Fibroblast of peridontal ligament (primary cell): ENCODE results near the gene ACACB.
"Not testable (repeated sequence)": the region's sequence is repeated elsewhere in the genome, so short reads cannot be mapped to it uniquely, and the experiment has no call there.

Experiments
- DNase-seq: peaks from one replicate; pipeline ENCODE4 v3.0.0-alpha.2; 2010; ENCODE audit errors: extremely low read depth

ACACB gene

GRCh38 chr12:109139791-109140190 lies 23.4 kb downstream of the ACACB start:
- no peak for DNase-seq

DNA sequence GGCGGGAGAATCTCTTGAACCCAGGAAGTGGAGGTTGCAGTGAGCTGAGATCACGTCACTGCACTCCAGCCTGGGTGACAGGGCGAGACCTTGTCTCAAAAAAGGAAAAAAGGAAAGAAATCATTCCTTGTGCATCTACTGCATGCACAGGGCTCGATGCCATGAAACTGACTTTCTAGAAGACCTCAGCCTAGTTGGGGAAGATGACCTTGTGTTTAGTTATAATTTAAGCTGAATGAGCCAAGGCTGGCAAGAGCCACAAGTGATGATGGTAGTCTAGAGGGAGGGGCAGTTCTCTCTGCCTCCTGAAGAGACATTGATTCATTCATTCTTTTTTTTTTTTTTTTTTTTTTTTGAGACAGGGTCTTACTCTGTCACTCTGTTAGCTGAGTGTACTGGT lies 24.2 kb downstream of the ACACB start:
- DNase-seq: no peak

- no peak for DNase-seq
Observed at GRCh38 chr12:109144224-109144623, 27.8 kb downstream of the ACACB start.

DNA sequence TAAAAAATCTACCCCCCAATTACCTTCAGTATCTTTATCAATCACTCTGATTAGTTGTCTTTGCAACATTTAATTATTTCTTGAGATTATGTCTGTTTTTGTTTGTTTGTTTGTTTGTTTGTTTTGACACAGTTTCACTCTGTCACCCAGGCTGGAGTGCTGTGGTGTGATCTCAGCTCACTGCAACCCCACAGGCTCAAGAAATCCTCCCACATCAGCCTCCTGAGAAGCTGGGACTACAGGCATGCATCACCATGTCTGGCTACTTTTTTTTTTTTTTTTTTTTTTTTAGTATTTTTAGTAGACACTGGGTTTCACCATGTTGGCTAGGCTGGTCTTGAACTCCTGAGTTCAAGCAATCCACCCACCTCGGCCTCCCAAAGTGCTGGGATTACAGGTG lies 30.7 kb downstream of the ACACB start:
- DNase-seq: not testable (repeated sequence)

GRCh38 chr12:109147954-109148353 lies 31.6 kb downstream of the ACACB start:
- peak; percentile 96 for DNase-seq

DNA sequence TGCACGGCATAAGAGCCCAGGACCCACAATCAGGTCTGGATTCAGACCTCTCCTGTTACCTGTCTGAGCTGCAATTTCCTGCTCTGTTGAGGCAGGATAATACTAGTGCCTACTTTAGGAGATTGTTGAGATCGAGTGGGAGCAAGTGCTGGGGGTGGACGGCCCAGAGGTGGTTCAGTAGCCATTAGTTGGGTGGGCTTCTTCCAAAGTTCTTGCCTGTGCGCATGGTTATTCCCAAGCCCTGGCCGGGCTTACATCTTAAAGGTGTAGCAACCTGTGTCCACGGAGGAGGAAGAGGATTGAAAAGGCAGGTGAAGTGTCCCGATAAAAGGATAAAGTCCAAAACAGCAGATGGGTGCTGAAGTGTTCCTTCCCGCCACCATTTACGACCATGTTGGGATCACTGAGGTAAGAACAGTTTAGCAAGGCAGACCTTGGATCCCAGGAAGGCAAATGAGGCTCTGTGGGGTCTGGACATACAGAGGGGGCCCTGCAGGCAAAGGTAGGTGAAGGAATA lies 33.8 kb downstream of the ACACB start:
- no peak for DNase-seq

- no peak for DNase-seq
Observed at GRCh38 chr12:109151457-109151856, 35.1 kb downstream of the ACACB start.

DNA sequence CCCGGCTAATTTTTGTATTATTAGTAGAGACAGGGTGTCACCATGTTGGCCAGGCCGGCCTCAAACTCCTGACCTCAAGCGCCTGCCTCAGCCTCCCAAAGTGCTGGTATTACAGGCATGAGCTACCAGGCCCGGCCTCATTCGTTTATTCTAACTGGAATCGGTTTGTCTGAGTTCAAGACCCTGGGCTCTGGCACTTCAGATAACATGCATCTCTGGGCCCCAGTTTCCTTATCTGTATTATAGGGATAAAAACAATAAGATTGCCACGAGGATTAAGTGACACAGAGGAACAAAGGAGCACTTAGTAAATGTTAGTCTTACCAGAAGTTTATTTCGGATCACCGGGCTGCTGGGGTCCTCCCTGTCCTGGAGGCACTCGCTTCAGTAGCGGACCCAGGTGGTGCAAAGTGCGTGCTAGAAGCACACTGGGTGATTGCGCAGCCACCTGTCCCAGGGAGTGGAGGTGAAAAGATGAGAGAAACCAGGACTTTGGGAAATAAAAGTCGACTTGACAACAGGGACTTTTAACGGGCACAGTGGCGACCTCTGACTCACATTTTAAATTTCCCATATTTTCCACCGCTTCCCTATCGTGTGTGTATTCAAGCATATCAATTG lies 37.5 kb downstream of the ACACB start:
- no peak for DNase-seq

- peak; percentile 54 for DNase-seq
Observed at GRCh38 chr12:109154451-109155438, 38.4 kb downstream of the ACACB start.

GRCh38 chr12:109156036-109156435 lies 39.6 kb downstream of the ACACB start:
- no peak for DNase-seq

GRCh38 chr12:109156586-109156985 lies 40.2 kb downstream of the ACACB start:
- DNase-seq: no peak

- DNase-seq: peak; percentile 47
Observed at GRCh38 chr12:109157986-109158385, 41.6 kb downstream of the ACACB start.

DNA sequence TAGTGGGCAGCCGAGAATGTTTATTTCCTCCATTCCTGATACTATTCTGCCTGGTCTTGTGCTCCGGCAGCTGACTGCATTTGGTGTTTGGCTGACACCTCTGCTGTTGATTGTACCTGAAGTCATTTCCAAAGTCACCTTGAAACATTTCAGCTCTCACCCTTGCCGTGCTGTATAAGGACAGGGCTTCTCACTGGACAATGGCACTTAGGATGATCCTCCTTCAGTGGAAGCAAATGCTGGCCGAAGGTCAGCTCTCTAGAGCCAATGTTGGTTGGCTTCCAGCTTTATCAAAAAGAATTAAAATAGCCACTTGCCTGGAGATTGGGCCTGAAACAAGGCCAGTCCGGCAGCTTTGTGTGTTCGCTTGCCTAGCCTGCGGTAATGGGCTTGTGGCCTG lies 44.0 kb downstream of the ACACB start:
- DNase-seq: no peak

- DNase-seq: no peak
Observed at GRCh38 chr12:109160873-109161272, 44.5 kb downstream of the ACACB start.

DNA sequence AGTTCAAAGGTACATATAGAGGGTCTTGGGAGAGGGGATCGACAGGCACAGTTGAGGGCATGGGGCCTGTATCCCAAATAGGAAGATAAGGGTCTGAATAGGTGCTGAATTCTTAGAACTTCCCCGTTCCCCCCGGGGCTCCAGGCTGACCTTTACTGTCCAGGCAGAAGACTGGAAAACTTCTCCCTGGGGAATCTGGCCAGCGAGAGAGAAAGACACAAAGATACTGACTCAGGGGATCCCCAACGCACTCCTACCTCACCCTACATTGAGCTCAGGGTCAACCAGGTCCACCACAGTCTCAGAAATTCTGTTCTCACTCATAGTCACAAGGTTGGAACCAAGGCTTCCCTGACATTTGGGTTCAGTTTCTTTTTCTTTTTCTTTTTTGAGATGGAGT lies 46.2 kb downstream of the ACACB start:
- no peak for DNase-seq

DNA sequence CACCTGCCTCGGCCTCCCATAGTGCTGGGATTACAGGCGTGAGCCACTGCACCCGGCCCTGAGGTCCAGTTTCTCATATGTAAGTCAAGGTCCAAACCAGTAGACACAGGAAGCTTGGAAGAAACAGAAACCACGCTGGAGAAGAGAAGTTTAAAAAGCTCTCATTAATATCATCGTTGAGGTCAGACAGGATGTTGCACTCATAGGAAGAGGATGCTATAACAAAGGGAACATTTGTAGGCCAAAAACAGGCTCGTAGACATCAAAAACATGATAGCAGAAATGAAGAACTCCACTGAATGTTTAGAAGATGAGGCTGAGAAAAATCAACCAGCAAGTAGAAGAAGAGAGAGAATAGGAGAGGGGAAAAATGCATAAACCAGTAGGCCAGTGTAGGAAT lies 46.8 kb downstream of the ACACB start:
- DNase-seq: no peak

GRCh38 chr12:109165599-109165998 lies 49.2 kb downstream of the ACACB start:
- no peak for DNase-seq

- DNase-seq: no peak
Observed at GRCh38 chr12:109166371-109166770, 50.0 kb downstream of the ACACB start.

DNA sequence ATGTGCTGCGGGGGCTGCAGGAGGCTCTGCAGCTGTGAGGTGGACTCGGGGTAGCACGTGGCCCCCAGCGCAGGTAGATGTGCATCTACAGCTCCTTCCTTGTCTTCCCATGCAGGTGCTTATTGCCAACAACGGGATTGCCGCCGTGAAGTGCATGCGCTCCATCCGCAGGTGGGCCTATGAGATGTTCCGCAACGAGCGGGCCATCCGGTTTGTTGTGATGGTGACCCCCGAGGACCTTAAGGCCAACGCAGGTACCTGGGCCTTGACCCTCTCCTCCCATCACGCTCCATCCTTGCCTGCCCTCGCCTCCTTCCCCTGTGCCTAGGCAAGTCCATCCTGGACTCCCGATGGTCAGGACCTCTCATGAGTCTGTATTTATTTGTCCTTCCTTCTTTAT lies 51.4 kb downstream of the ACACB start:
- DNase-seq: no peak

- no peak for DNase-seq
Observed at GRCh38 chr12:109169262-109169661, 52.9 kb downstream of the ACACB start.

- DNase-seq: no peak
Observed at GRCh38 chr12:109169686-109170085, 53.3 kb downstream of the ACACB start.

GRCh38 chr12:109170324-109170723 lies 53.9 kb downstream of the ACACB start:
- no peak for DNase-seq

GRCh38 chr12:109172787-109173186 lies 56.4 kb downstream of the ACACB start:
- not testable (repeated sequence) for DNase-seq
